Mesenchymal stem cell (in vitro differentiated cells and primary cell): Measurements from ENCODE around the gene SNX10.

Experiments used
- DNase-seq: peaks from one replicate; pipeline ENCODE4 v3.0.0-alpha.2; 2013
- H2AFZ ChIP-seq: one replicate; pipeline ENCODE4 v1.6.1; 2013; ENCODE audit warnings: low read depth, mild to moderate bottlenecking, control low read depth, inconsistent platforms, low read length, moderate library complexity
- H2AK5ac ChIP-seq: 2 replicates; pipeline ENCODE4 v1.6.1; 2013; ENCODE audit warnings: low read length, moderate library complexity, mild to moderate bottlenecking, inconsistent platforms; ENCODE audit not compliant: severe bottlenecking
- H2BK120ac ChIP-seq: one replicate; pipeline ENCODE4 v1.6.1; 2013; ENCODE audit warnings: low read depth, mild to moderate bottlenecking, inconsistent platforms, low read length, moderate library complexity
- H2BK12ac ChIP-seq, 2 experiments: one replicate each; pipeline ENCODE4 v1.6.1; 2013; ENCODE audit warnings: inconsistent platforms in 2 of 2, low read length in 2 of 2, mild to moderate bottlenecking in 2 of 2, moderate library complexity in 2 of 2, control low read depth in 1 of 2
- H2BK15ac ChIP-seq: one replicate; pipeline ENCODE4 v1.6.1; 2013; ENCODE audit warnings: mild to moderate bottlenecking, low read depth, inconsistent platforms; ENCODE audit not compliant: poor library complexity, severe bottlenecking
- H2BK5ac ChIP-seq: 2 replicates; pipeline ENCODE4 v1.6.1; 2013; ENCODE audit warnings: low read depth, mild to moderate bottlenecking, low read length, control low read depth, inconsistent platforms; ENCODE audit not compliant: poor library complexity, severe bottlenecking
- H3K14ac ChIP-seq, 2 experiments: one replicate each; pipeline ENCODE4 v1.6.1; 2013; ENCODE audit warnings: inconsistent platforms in 2 of 2, low read length in 2 of 2, control low read depth in 1 of 2, mild to moderate bottlenecking in 1 of 2, moderate library complexity in 1 of 2
- H3K18ac ChIP-seq, 2 experiments: one replicate each; pipeline ENCODE4 v1.6.1; 2013; ENCODE audit warnings: inconsistent platforms in 2 of 2, low read length in 2 of 2, control low read depth in 1 of 2, low read depth in 1 of 2, mild to moderate bottlenecking in 1 of 2
- H3K23ac ChIP-seq, 2 experiments: one replicate each; pipeline ENCODE4 v1.6.1; 2013; ENCODE audit warnings: inconsistent platforms in 2 of 2, low read length in 2 of 2, mild to moderate bottlenecking in 2 of 2, moderate library complexity in 2 of 2, control low read depth in 1 of 2
- H3K27ac ChIP-seq: 2 replicates; pipeline ENCODE4 v1.5.1; 2013; ENCODE audit warnings: mild to moderate bottlenecking, moderate library complexity, low read length, control low read depth, inconsistent platforms; ENCODE audit not compliant: poor library complexity, severe bottlenecking
- H3K27me3 ChIP-seq, 2 experiments: 2 replicates each; pipeline versions ENCODE4 v1.6.1 to v1.7.0; 2013; ENCODE audit warnings: low read length in 2 of 2, mild to moderate bottlenecking in 2 of 2, moderate library complexity in 2 of 2, control low read depth in 1 of 2, inconsistent platforms in 1 of 2; ENCODE audit not compliant: control insufficient read depth in 1 of 2, insufficient read depth in 1 of 2
- H3K36me3 ChIP-seq, 2 experiments: 2 replicates each; pipeline versions ENCODE4 v1.6.1 to v1.7.0; 2013; ENCODE audit warnings: low read length in 2 of 2, control low read depth in 1 of 2, inconsistent platforms in 1 of 2, low read depth in 1 of 2, mild to moderate bottlenecking in 1 of 2; ENCODE audit not compliant: insufficient read depth in 2 of 2, control insufficient read depth in 1 of 2
- H3K4ac ChIP-seq, 2 experiments: one replicate each; pipeline ENCODE4 v1.6.1; 2013; ENCODE audit warnings: inconsistent platforms in 2 of 2, low read length in 2 of 2, mild to moderate bottlenecking in 2 of 2, moderate library complexity in 2 of 2, control low read depth in 1 of 2, low read depth in 1 of 2
- H3K4me1 ChIP-seq: 2 replicates; pipeline ENCODE4 v1.6.1; 2013; ENCODE audit warnings: low read depth, low read length, control low read depth; ENCODE audit not compliant: control insufficient read depth, insufficient read depth
- H3K4me2 ChIP-seq: 2 replicates; pipeline ENCODE4 v1.6.1; 2013; ENCODE audit warnings: low read length, mild to moderate bottlenecking, inconsistent platforms; ENCODE audit not compliant: poor library complexity, severe bottlenecking
- H3K4me3 ChIP-seq, 2 experiments: 2 replicates each; pipeline versions ENCODE4 v1.5.1 to v1.7.0; 2013; ENCODE audit warnings: low read length in 2 of 2, mild to moderate bottlenecking in 2 of 2, control low read depth in 1 of 2, low read depth in 1 of 2; ENCODE audit not compliant: insufficient read depth in 1 of 2
- H3K79me1 ChIP-seq: replicated peaks from 2 replicates; pipeline ENCODE4 v1.6.1; 2013; ENCODE audit warnings: mild to moderate bottlenecking, control low read depth, low read length, inconsistent platforms; ENCODE audit not compliant: poor library complexity, severe bottlenecking
- H3K9ac ChIP-seq: 2 replicates; pipeline ENCODE4 v1.7.0; 2013; ENCODE audit warnings: mild to moderate bottlenecking, low read length, moderate library complexity
- H3K9me3 ChIP-seq: 2 replicates; pipeline ENCODE4 v1.7.0; 2013; ENCODE audit warnings: mild to moderate bottlenecking, low read length; ENCODE audit not compliant: control insufficient read depth
- H4K8ac ChIP-seq: one replicate; pipeline ENCODE4 v1.6.1; 2013; ENCODE audit warnings: inconsistent platforms, mild to moderate bottlenecking, low read length, moderate library complexity
- H4K91ac ChIP-seq: one replicate; pipeline ENCODE4 v1.6.1; 2013; ENCODE audit warnings: mild to moderate bottlenecking, low read length, inconsistent platforms
- WGBS: methylation state at CpG from one replicate; pipeline ENCODE4 v1.1.7; 2013; ENCODE audit warnings: mixed read lengths; 5-methylcytosine and 5-hydroxymethylcytosine counted together

SNX10 gene

GRCh38 chr7:26417911-26418413 is 126.3 kb downstream of the SNX10 start:
- no peaks in the 10 kb centered on the region for H3K4me1 ChIP-seq
- H3K79me1 ChIP-seq, result no peaks in the 10 kb centered on the region
- no peak overlapping the region for H2AK5ac ChIP-seq
- no peak overlapping the region for H2AFZ ChIP-seq
- H3K9ac ChIP-seq, result no peak overlapping the region
- H3K9me3 ChIP-seq, result no peaks in the 10 kb centered on the region
- H3K27me3 ChIP-seq, result peaks cover 4 to 15% of the 10 kb centered on the region in 2 experiments
- no peak overlapping the region for H2BK120ac ChIP-seq
- no peak overlapping the region for H3K4ac ChIP-seq
- H4K8ac ChIP-seq, result no peak overlapping the region
- no peaks in the 10 kb centered on the region for H3K36me3 ChIP-seq
- no peak overlapping the region for H3K14ac ChIP-seq
- H3K27ac ChIP-seq, result no peak overlapping the region
- no peak for DNase-seq
- no peak overlapping the region for H3K4me3 ChIP-seq
- H2BK12ac ChIP-seq, result no peak overlapping the region
- no peak overlapping the region for H3K18ac ChIP-seq
- no peak overlapping the region for H2BK15ac ChIP-seq
- H2BK5ac ChIP-seq, result no peak overlapping the region
- 55% methylated on average over 5 of the region's 5 CpGs for WGBS
- no peak overlapping the region for H3K23ac ChIP-seq
- H3K4me2 ChIP-seq, result no peak overlapping the region
- no peak overlapping the region for H4K91ac ChIP-seq

GRCh38 chr7:26419198-26419597 is 127.5 kb downstream of the SNX10 start:
- no peak overlapping the region for H3K9ac ChIP-seq
- no peak overlapping the region for H4K8ac ChIP-seq
- H3K14ac ChIP-seq, result no peak overlapping the region
- H2BK120ac ChIP-seq, result no peak overlapping the region
- H3K4me1 ChIP-seq, result no peaks in the 10 kb centered on the region
- no peak overlapping the region for H2BK5ac ChIP-seq
- H3K4me2 ChIP-seq, result no peak overlapping the region
- H3K36me3 ChIP-seq, result no peaks in the 10 kb centered on the region
- no peak for DNase-seq
- H4K91ac ChIP-seq, result no peak overlapping the region
- no peak overlapping the region for H3K23ac ChIP-seq
- no peak overlapping the region for H3K18ac ChIP-seq
- WGBS, result 68% methylated on average over 3 of the region's 3 CpGs
- H2BK12ac ChIP-seq, result no peak overlapping the region
- no peak overlapping the region for H2AFZ ChIP-seq
- H3K27me3 ChIP-seq, result peaks cover 4 to 10% of the 10 kb centered on the region in 2 experiments
- H3K79me1 ChIP-seq, result no peaks in the 10 kb centered on the region
- no peaks in the 10 kb centered on the region for H3K9me3 ChIP-seq
- H2BK15ac ChIP-seq, result no peak overlapping the region
- H3K4me3 ChIP-seq, result no peak overlapping the region
- H3K4ac ChIP-seq, result no peak overlapping the region
- no peak overlapping the region for H2AK5ac ChIP-seq
- H3K27ac ChIP-seq, result no peak overlapping the region

- H3K4ac ChIP-seq, result no peak overlapping the region
- H2AFZ ChIP-seq, result no peak overlapping the region
- H3K14ac ChIP-seq, result no peak overlapping the region
- H3K36me3 ChIP-seq, result no peaks in the 10 kb centered on the region
- H3K4me2 ChIP-seq, result no peak overlapping the region
- H3K23ac ChIP-seq, result no peak overlapping the region
- no peak overlapping the region for H4K91ac ChIP-seq
- H2BK5ac ChIP-seq, result no peak overlapping the region
- WGBS, result 64% methylated on average over 4 of the region's 5 CpGs
- peaks cover 4 to 10% of the 10 kb centered on the region in 2 experiments for H3K27me3 ChIP-seq
- H3K79me1 ChIP-seq, result no peaks in the 10 kb centered on the region
- H3K4me3 ChIP-seq, result no peak overlapping the region
- H2BK15ac ChIP-seq, result no peak overlapping the region
- no peak for DNase-seq
- H3K4me1 ChIP-seq, result no peaks in the 10 kb centered on the region
- H4K8ac ChIP-seq, result no peak overlapping the region
- no peak overlapping the region for H2AK5ac ChIP-seq
- H3K18ac ChIP-seq, result no peak overlapping the region
- H3K9me3 ChIP-seq, result no peaks in the 10 kb centered on the region
- no peak overlapping the region for H2BK120ac ChIP-seq
- H2BK12ac ChIP-seq, result no peak overlapping the region
- no peak overlapping the region for H3K9ac ChIP-seq
- H3K27ac ChIP-seq, result no peak overlapping the region
Measured at GRCh38 chr7:26420422-26421019, 128.9 kb downstream of the SNX10 start.

DNA sequence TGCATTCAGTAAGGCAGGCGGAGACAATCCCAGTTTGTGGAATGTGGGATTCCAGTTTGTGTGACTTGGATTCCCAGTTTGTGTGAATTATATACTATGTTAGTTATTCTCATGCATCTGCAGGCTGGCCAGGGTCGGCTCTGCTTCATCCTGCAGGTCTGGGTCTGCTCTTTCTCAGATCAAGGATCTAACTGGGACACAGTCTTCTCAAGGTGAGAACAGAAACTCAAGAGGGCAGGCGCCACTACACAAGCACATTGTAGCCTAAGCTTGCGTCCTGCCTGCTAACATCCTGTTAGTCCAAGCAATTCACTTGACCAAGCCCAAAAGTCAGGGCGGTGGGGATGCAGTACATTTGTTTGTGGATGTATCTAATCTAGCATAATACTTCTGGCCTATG is 131.1 kb downstream of the SNX10 start:
- H2BK120ac ChIP-seq, result no peak overlapping the region
- no peak overlapping the region for H2BK5ac ChIP-seq
- no peak overlapping the region for H4K91ac ChIP-seq
- H3K4me3 ChIP-seq, result no peak overlapping the region
- no peak overlapping the region for H2BK12ac ChIP-seq
- H3K36me3 ChIP-seq, result no peaks in the 10 kb centered on the region
- H3K4ac ChIP-seq, result no peak overlapping the region
- H3K9me3 ChIP-seq, result no peaks in the 10 kb centered on the region
- no peak overlapping the region for H2AK5ac ChIP-seq
- H3K27me3 ChIP-seq, result peaks cover 4 to 16% of the 10 kb centered on the region in 2 experiments
- H3K14ac ChIP-seq, result peak overlapping the region in 1 of 2 experiments; percentile 41
- no peak overlapping the region for H4K8ac ChIP-seq
- H3K4me2 ChIP-seq, result no peak overlapping the region
- H3K27ac ChIP-seq, result no peak overlapping the region
- H2AFZ ChIP-seq, result no peak overlapping the region
- H3K4me1 ChIP-seq, result no peaks in the 10 kb centered on the region
- no peak overlapping the region for H3K23ac ChIP-seq
- WGBS, result 87% methylated on average over 5 of the region's 5 CpGs
- peak overlapping the region in 1 of 2 experiments; percentile 61 for H3K18ac ChIP-seq
- no peak for DNase-seq
- no peak overlapping the region for H2BK15ac ChIP-seq
- no peak overlapping the region for H3K9ac ChIP-seq
- no peaks in the 10 kb centered on the region for H3K79me1 ChIP-seq
